ENCODE data around the gene ACTG2.
"Not testable (repeated sequence)": the region's sequence is repeated elsewhere in the genome, so short reads cannot be mapped to it uniquely, and the experiment has no call there.

The ACTG2 gene

DNA sequence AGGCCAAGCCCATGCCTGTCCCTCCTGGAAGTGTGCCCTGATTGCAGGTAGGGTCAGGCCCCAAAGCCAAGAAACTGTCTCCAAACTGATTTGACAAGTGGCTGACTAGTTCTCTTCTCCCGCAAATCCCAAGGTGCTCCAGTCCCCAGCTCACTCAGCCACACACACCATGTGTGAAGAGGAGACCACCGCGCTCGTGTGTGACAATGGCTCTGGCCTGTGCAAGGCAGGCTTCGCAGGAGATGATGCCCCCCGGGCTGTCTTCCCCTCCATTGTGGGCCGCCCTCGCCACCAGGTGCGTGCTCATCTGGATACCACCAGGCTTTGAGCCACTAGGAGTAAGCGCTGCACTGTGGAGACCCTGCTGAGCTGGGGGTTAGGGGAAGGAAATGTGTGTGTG, 8.3 kb downstream of the ACTG2 start:
- H3K27ac ChIP-seq, result no peak overlapping the region
- no peak for TF ChIP-seq ZFX (IDR thresholded peaks at IDR 0.05; ENCODE audit: borderline replicate concordance)
- TF ChIP-seq, protein P1, sequence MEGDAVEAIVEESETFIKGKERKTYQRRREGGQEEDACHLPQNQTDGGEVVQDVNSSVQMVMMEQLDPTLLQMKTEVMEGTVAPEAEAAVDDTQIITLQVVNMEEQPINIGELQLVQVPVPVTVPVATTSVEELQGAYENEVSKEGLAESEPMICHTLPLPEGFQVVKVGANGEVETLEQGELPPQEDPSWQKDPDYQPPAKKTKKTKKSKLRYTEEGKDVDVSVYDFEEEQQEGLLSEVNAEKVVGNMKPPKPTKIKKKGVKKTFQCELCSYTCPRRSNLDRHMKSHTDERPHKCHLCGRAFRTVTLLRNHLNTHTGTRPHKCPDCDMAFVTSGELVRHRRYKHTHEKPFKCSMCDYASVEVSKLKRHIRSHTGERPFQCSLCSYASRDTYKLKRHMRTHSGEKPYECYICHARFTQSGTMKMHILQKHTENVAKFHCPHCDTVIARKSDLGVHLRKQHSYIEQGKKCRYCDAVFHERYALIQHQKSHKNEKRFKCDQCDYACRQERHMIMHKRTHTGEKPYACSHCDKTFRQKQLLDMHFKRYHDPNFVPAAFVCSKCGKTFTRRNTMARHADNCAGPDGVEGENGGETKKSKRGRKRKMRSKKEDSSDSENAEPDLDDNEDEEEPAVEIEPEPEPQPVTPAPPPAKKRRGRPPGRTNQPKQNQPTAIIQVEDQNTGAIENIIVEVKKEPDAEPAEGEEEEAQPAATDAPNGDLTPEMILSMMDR (IDR thresholded peaks at IDR 0.05), result no peak

DNA sequence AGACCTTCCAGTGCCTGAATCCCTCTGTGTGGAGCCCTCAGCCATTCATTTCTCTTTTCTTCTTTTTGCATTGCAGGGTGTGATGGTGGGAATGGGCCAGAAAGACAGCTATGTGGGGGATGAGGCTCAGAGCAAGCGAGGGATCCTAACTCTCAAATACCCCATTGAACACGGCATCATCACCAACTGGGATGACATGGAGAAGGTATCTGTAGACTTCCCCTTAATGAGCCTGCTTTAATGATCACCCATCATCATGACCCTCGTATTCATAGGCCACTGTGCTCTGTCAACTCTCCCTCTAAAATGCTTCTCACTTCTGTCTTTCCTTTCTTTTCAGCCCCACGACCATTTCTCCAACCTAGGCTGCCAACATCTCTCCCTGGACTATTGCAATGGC, 9.5 kb downstream of the ACTG2 start:
- TF ChIP-seq, protein P1 (IDR thresholded peaks at IDR 0.05), result no peak
- no peak for TF ChIP-seq ZFX (IDR thresholded peaks at IDR 0.05; ENCODE audit: borderline replicate concordance)

DNA sequence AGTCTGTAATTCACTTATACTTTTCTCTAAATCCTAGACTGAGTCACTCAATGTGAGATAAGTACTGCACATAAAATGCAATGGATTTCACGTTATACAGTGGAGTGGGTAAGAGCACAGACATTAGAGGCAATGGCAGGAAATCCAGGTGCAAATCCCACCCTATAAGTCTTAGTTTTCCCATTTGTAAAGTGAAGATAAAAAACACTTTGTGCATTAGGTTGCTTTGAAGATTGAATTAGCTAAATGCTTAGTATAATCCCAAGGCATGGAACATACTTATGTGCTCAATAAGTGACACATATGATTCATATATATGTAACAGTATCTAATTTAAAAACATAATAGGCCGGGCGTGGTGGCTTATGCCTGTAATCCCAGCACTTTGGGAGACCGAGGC, 10.5 kb downstream of the ACTG2 start:
- TF ChIP-seq, protein P1 (IDR thresholded peaks at IDR 0.05), result no peak
- no peak for TF ChIP-seq ZFX (IDR thresholded peaks at IDR 0.05; ENCODE audit: borderline replicate concordance)

More for the DNA sequence above, 9.5 kb downstream of the ACTG2 start:
- no peak overlapping the region for H3K27ac ChIP-seq

GRCh38 chr2:73903949-73904613, 11.3 kb downstream of the ACTG2 start:
- H3K27ac ChIP-seq, result not testable (repeated sequence)

More for the DNA sequence above, 10.5 kb downstream of the ACTG2 start:
- no peak overlapping the region for H3K27ac ChIP-seq

- H3K27ac ChIP-seq, result no peak overlapping the region
- TF ChIP-seq, protein P1 (IDR thresholded peaks at IDR 0.05), result no peak
- no peak for TF ChIP-seq ZFX (IDR thresholded peaks at IDR 0.05; ENCODE audit: borderline replicate concordance)
Measured at GRCh38 chr2:73904952-73905351, 12.1 kb downstream of the ACTG2 start.

- H3K27ac ChIP-seq, result no peak overlapping the region
- no peak for TF ChIP-seq ZFX (IDR thresholded peaks at IDR 0.05; ENCODE audit: borderline replicate concordance)
- TF ChIP-seq, protein P1 (IDR thresholded peaks at IDR 0.05), result no peak
Measured at GRCh38 chr2:73906847-73907505, 14.2 kb downstream of the ACTG2 start.

DNA sequence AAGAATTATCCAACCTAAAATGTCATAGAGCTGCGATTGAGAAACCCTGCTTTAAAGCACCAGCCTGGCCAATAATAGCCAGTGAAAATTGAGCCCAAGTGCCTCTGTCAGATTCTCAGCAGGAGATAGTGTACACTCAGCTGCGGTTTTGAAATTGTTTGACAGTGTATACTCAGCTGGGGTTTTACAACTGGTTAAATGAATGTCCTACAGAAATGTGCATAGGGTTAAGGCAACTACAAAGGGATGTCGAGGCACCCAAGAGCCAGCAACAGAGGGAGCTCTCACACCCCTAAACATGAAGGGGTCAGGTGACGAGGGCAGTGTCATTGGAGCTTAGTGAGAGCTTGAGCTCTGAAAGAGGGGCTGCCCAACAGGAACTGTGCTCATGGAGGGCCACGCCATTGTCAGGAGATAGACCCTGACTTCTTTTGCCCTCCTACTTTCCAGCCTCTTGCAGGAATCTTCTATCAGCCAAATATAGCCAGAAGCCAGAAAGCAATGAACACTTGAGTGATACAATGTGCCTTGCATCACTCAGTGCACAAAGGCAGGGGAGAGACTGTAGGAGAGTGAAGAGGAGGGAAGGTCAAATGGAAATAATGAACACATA, 15.1 kb downstream of the ACTG2 start:
- no peak for TF ChIP-seq ZFX (IDR thresholded peaks at IDR 0.05; ENCODE audit: borderline replicate concordance)
- TF ChIP-seq, protein P1 (IDR thresholded peaks at IDR 0.05), result no peak

More for the DNA sequence above, 15.1 kb downstream of the ACTG2 start:
- H3K27ac ChIP-seq, result no peak overlapping the region
